ENCODE data around the gene TRDN. TPM values are rescaled to one million over a fixed set of nuclear protein-coding genes. Genes with fewer than 3 reads are reported as not detected.
A peak's percentile ranks its signal among the peaks of the same experiment; 100 is the strongest.

TRDN gene
- polyA plus RNA-seq, 1 donor from 2014 or later: not detected

DNA sequence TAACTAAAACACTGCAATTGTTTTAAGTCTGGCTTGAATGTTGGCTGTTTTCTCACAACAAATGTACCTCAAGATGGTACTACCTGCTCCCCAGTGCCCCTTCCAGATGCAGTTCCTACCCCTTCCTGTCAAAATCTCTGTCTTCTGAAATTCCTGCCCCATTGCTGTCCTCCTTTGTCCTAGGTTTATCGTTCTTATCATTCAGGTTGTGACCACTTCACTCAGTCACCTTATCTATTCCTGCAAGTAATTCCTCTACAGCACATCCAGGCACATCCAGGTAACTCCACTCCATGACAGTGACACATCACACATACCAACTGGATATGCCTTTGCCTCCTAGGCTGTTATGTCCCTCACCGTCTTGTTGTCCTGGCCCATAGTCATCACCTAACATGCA lies 90.2 kb downstream of the TRDN start:
- H3K79me2 ChIP-seq (replicated peaks; ENCODE audit: insufficient read depth, low read length): no peaks in the 10 kb centered on the region
- no peaks in the 10 kb centered on the region for H4K20me1 ChIP-seq (ENCODE audit: insufficient read depth)
- no peak overlapping the region for H3K4me3 ChIP-seq (ENCODE audit: low read length)
- H3K9me2 ChIP-seq (ENCODE audit: insufficient read depth, low read length): no peaks in the 10 kb centered on the region
- H3F3A ChIP-seq (ENCODE audit: insufficient read depth, low read length, poor library complexity, severe bottlenecking): no peaks in the 10 kb centered on the region
- no peaks in the 10 kb centered on the region for H3K9me3 ChIP-seq (ENCODE audit: low read length)
- H3K4me2 ChIP-seq (ENCODE audit: low read length): no peak overlapping the region
- H3K27ac ChIP-seq (ENCODE audit: low read length): no peak overlapping the region
- H3K27me3 ChIP-seq (ENCODE audit: insufficient read depth, low read depth, low read length): no peaks in the 10 kb centered on the region
- no peak for TF ChIP-seq SMC3 (conservative IDR thresholded peaks at IDR 0.05; ENCODE audit: poor library complexity)
- no peak for TF ChIP-seq EP300 (conservative IDR thresholded peaks at IDR 0.05; ENCODE audit: poor library complexity, severe bottlenecking)
- TF ChIP-seq EZH2 (IDR thresholded peaks at IDR 0.05; ENCODE audit: borderline replicate concordance, insufficient read depth, low read length, poor library complexity, severe bottlenecking): no peak
- TF ChIP-seq, protein P1, sequence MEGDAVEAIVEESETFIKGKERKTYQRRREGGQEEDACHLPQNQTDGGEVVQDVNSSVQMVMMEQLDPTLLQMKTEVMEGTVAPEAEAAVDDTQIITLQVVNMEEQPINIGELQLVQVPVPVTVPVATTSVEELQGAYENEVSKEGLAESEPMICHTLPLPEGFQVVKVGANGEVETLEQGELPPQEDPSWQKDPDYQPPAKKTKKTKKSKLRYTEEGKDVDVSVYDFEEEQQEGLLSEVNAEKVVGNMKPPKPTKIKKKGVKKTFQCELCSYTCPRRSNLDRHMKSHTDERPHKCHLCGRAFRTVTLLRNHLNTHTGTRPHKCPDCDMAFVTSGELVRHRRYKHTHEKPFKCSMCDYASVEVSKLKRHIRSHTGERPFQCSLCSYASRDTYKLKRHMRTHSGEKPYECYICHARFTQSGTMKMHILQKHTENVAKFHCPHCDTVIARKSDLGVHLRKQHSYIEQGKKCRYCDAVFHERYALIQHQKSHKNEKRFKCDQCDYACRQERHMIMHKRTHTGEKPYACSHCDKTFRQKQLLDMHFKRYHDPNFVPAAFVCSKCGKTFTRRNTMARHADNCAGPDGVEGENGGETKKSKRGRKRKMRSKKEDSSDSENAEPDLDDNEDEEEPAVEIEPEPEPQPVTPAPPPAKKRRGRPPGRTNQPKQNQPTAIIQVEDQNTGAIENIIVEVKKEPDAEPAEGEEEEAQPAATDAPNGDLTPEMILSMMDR (IDR thresholded peaks at IDR 0.05; ENCODE audit: poor library complexity, severe bottlenecking): no peak
- no peak for TF ChIP-seq POLR2AphosphoS5 (IDR thresholded peaks at IDR 0.05)
- no peak for TF ChIP-seq TAF1 (IDR thresholded peaks at IDR 0.05; ENCODE audit: low read depth)
- no peak for TF ChIP-seq MXI1 (conservative IDR thresholded peaks at IDR 0.05; ENCODE audit: poor library complexity, severe bottlenecking)
- TF ChIP-seq, protein P2, sequence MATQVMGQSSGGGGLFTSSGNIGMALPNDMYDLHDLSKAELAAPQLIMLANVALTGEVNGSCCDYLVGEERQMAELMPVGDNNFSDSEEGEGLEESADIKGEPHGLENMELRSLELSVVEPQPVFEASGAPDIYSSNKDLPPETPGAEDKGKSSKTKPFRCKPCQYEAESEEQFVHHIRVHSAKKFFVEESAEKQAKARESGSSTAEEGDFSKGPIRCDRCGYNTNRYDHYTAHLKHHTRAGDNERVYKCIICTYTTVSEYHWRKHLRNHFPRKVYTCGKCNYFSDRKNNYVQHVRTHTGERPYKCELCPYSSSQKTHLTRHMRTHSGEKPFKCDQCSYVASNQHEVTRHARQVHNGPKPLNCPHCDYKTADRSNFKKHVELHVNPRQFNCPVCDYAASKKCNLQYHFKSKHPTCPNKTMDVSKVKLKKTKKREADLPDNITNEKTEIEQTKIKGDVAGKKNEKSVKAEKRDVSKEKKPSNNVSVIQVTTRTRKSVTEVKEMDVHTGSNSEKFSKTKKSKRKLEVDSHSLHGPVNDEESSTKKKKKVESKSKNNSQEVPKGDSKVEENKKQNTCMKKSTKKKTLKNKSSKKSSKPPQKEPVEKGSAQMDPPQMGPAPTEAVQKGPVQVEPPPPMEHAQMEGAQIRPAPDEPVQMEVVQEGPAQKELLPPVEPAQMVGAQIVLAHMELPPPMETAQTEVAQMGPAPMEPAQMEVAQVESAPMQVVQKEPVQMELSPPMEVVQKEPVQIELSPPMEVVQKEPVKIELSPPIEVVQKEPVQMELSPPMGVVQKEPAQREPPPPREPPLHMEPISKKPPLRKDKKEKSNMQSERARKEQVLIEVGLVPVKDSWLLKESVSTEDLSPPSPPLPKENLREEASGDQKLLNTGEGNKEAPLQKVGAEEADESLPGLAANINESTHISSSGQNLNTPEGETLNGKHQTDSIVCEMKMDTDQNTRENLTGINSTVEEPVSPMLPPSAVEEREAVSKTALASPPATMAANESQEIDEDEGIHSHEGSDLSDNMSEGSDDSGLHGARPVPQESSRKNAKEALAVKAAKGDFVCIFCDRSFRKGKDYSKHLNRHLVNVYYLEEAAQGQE (IDR thresholded peaks at IDR 0.05; ENCODE audit: borderline replicate concordance): no peak
- TF ChIP-seq RAD21 (conservative IDR thresholded peaks at IDR 0.05): no peak
- H3K36me3 ChIP-seq (ENCODE audit: insufficient read depth, low read length): no peaks in the 10 kb centered on the region
- no peak overlapping the region for H2AFZ ChIP-seq (ENCODE audit: low read depth, low read length)
- no peak overlapping the region for H3K9ac ChIP-seq (ENCODE audit: low read length)

DNA sequence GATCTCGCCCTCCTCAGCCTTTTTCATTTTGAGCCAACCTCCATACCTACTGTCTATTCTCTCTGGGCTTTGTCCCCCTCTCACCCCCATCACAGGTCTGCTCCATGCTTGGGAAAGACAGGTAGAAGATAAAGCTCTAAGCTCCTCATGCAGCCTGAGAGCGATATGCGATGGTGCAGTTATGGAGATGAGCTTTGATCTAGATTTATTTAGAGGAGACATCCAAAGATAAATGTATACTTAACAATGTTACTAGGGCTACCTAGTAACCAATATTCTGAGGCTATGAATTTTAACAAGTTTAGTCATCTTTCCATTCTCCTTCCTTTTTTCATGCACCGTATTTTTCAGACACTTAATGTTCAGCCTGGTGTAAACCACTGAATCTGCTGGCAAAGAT lies 95.3 kb downstream of the TRDN start:
- no peak overlapping the region for H3K4me3 ChIP-seq (ENCODE audit: low read length)
- no peaks in the 10 kb centered on the region for H3K79me2 ChIP-seq (replicated peaks; ENCODE audit: insufficient read depth, low read length)
- no peaks in the 10 kb centered on the region for H3K9me3 ChIP-seq (ENCODE audit: low read length)
- H3K36me3 ChIP-seq (ENCODE audit: insufficient read depth, low read length): no peaks in the 10 kb centered on the region
- H3K9ac ChIP-seq (ENCODE audit: low read length): no peak overlapping the region
- H3K4me2 ChIP-seq (ENCODE audit: low read length): peak overlapping the region; percentile 8
- TF ChIP-seq EZH2 (IDR thresholded peaks at IDR 0.05; ENCODE audit: borderline replicate concordance, insufficient read depth, low read length, poor library complexity, severe bottlenecking) (no peak), EP300 (conservative IDR thresholded peaks at IDR 0.05; ENCODE audit: poor library complexity, severe bottlenecking) (no peak), MXI1 (conservative IDR thresholded peaks at IDR 0.05; ENCODE audit: poor library complexity, severe bottlenecking) (no peak), TAF1 (IDR thresholded peaks at IDR 0.05; ENCODE audit: low read depth) (no peak), SMC3 (conservative IDR thresholded peaks at IDR 0.05; ENCODE audit: poor library complexity) (no peak)
- TF ChIP-seq, protein P1 (IDR thresholded peaks at IDR 0.05; ENCODE audit: poor library complexity, severe bottlenecking): no peak
- H4K20me1 ChIP-seq (ENCODE audit: insufficient read depth): no peaks in the 10 kb centered on the region
- H3F3A ChIP-seq (ENCODE audit: insufficient read depth, low read length, poor library complexity, severe bottlenecking): no peaks in the 10 kb centered on the region
- H3K9me2 ChIP-seq (ENCODE audit: insufficient read depth, low read length): no peaks in the 10 kb centered on the region
- no peak overlapping the region for H2AFZ ChIP-seq (ENCODE audit: low read depth, low read length)
- H3K27me3 ChIP-seq (ENCODE audit: insufficient read depth, low read depth, low read length): no peaks in the 10 kb centered on the region
- peak overlapping the region; percentile 30 for H3K27ac ChIP-seq (ENCODE audit: low read length)
